ENCODE measurements around the gene MEGF6. TPM values are rescaled to one million over a fixed set of nuclear protein-coding genes. Genes with fewer than 3 reads are reported as not detected.

Gene MEGF6
- total RNA-seq, 1 experiment from 2014 or later = 32.4 TPM

GRCh38 chr1:3443807-3444206 lies 167.5 kb downstream of the MEGF6 start:
- BruUV-seq (replicated peaks) = no TSS peak
- peaks cover 40% of the 10 kb centered on the region for H3K27me3 Mint-ChIP-seq (ENCODE audit: unreplicated experiment)
- intact Hi-C loops (cut with micrococcal nuclease; ENCODE audit: unreplicated experiment) = no loop called here
- H3K36me3 Mint-ChIP-seq (ENCODE audit: insufficient read depth, unreplicated experiment) = no peaks in the 10 kb centered on the region
- CTCF ChIA-PET = interaction anchor here (1.4 kb wide), 1 partner anchor 10 kb away, joined by 3 read pairs; no protein-coding TSS in a partner anchor
- TF ChIP-seq CTCF (IDR thresholded peaks at IDR 0.05; ENCODE audit: unreplicated experiment) = no peak
- no peaks in the 10 kb centered on the region for H3K9me3 Mint-ChIP-seq (ENCODE audit: low read depth, unreplicated experiment)
- H3K27ac Mint-ChIP-seq (ENCODE audit: unreplicated experiment) = no peak overlapping the region
- H3K4me3 Mint-ChIP-seq (ENCODE audit: low read depth, unreplicated experiment) = no peak overlapping the region
- H3K4me1 Mint-ChIP-seq (ENCODE audit: low read depth, unreplicated experiment) = no peaks in the 10 kb centered on the region
- no peak for DNase-seq

GRCh38 chr1:3442901-3443300 lies 168.4 kb downstream of the MEGF6 start:
- intact Hi-C loops (cut with micrococcal nuclease; ENCODE audit: unreplicated experiment) = no loop called here
- Mint-ChIP-seq H3K4me3 (ENCODE audit: low read depth, unreplicated experiment) (no peak overlapping the region), H3K36me3 (ENCODE audit: insufficient read depth, unreplicated experiment) (no peaks in the 10 kb centered on the region), H3K4me1 (ENCODE audit: low read depth, unreplicated experiment) (no peaks in the 10 kb centered on the region), H3K27me3 (ENCODE audit: unreplicated experiment) (peaks cover 49% of the 10 kb centered on the region), H3K27ac (ENCODE audit: unreplicated experiment) (no peak overlapping the region), H3K9me3 (ENCODE audit: low read depth, unreplicated experiment) (no peaks in the 10 kb centered on the region)
- BruUV-seq (replicated peaks) = no TSS peak
- TF ChIP-seq CTCF (IDR thresholded peaks at IDR 0.05; ENCODE audit: unreplicated experiment) = no peak
- CTCF ChIA-PET = interaction anchor here (1.1 kb wide), 1 partner anchor 10 kb away, joined by 3 read pairs; no protein-coding TSS in a partner anchor
- DNase-seq = no peak

- DNase-seq = no peak
- Mint-ChIP-seq H3K27ac (ENCODE audit: unreplicated experiment) (no peak overlapping the region), H3K9me3 (ENCODE audit: low read depth, unreplicated experiment) (no peaks in the 10 kb centered on the region), H3K36me3 (ENCODE audit: insufficient read depth, unreplicated experiment) (no peaks in the 10 kb centered on the region), H3K4me3 (ENCODE audit: low read depth, unreplicated experiment) (no peak overlapping the region), H3K4me1 (ENCODE audit: low read depth, unreplicated experiment) (no peaks in the 10 kb centered on the region), H3K27me3 (ENCODE audit: unreplicated experiment) (peaks cover 55% of the 10 kb centered on the region)
- no peak for TF ChIP-seq CTCF (IDR thresholded peaks at IDR 0.05; ENCODE audit: unreplicated experiment)
- CTCF ChIA-PET = interaction anchor here (1.1 kb wide), 1 partner anchor 11 kb away, joined by 3 read pairs; no protein-coding TSS in a partner anchor
- no TSS peak for BruUV-seq (replicated peaks)
- intact Hi-C loops (cut with micrococcal nuclease; ENCODE audit: unreplicated experiment) = no loop called here
Observed at GRCh38 chr1:3442331-3442730, 169.0 kb downstream of the MEGF6 start.

- CTCF ChIA-PET = no interaction called here
- peaks cover 58% of the 10 kb centered on the region for H3K27me3 Mint-ChIP-seq (ENCODE audit: unreplicated experiment)
- H3K4me1 Mint-ChIP-seq (ENCODE audit: low read depth, unreplicated experiment) = no peaks in the 10 kb centered on the region
- no peak for DNase-seq
- H3K27ac Mint-ChIP-seq (ENCODE audit: unreplicated experiment) = no peak overlapping the region
- no TSS peak for BruUV-seq (replicated peaks)
- no peak overlapping the region for H3K4me3 Mint-ChIP-seq (ENCODE audit: low read depth, unreplicated experiment)
- H3K9me3 Mint-ChIP-seq (ENCODE audit: low read depth, unreplicated experiment) = no peaks in the 10 kb centered on the region
- intact Hi-C loops (cut with micrococcal nuclease; ENCODE audit: unreplicated experiment) = no loop called here
- no peaks in the 10 kb centered on the region for H3K36me3 Mint-ChIP-seq (ENCODE audit: insufficient read depth, unreplicated experiment)
- no peak for TF ChIP-seq CTCF (IDR thresholded peaks at IDR 0.05; ENCODE audit: unreplicated experiment)
Observed at GRCh38 chr1:3441880-3442279, 169.4 kb downstream of the MEGF6 start.

Data from Calu3 (cell line).